Left cardiac atrium (tissue), 4 donors: ENCODE measurements around the gene ACAP3. TPM values are rescaled to one million over a fixed set of nuclear protein-coding genes. Genes with fewer than 3 reads are reported as not detected.
A peak's percentile ranks its signal among the peaks of the same experiment; 100 is the strongest.
"Not testable (repeated sequence)": the region's sequence is repeated elsewhere in the genome, so short reads cannot be mapped to it uniquely, and the experiment has no call there.

Experiments used
- ATAC-seq, 2 donors: fragments of 200-7000 bp; cut with Tn5 transposase; one replicate each; pipeline ENCODE4 v1.9.1; 2020; ENCODE audit warnings: mild to moderate bottlenecking in 2 of 2, moderate library complexity in 2 of 2
- DNase-seq: peaks from one replicate; pipeline ENCODE4 v3.0.0-alpha.2; 2020
- intact Hi-C, 2 donors: fragments of 100-400 bp; cut with DNase I; formaldehyde crosslinking; loops; one replicate each; pipeline versions ENCODE4 v1.14.1 to v1.15.1; 2022 to 2023
- total RNA-seq, 2 donors: library from RNA; stranded (reverse); fragmentation: NEBNext Ultra II Directional; extraction: Animal tissue kit (Norgen Biotek cat#: 25700); gene quantifications; one replicate each; pipeline ENCODE4 v1.2.1, GENCODE V29; 2021
- donor health status: DM: no; HTN: yes; CAD: no.
- donor health status: DM: no; HTN: yes; CAD: no; lungs with severe emphysema.
- donor health status: DM: yes; HTN: yes; CAD: no.
- donor health status: Dilated cardiomyopathy.

Gene ACAP3
- total RNA-seq, 2 donors from 2014 or later = 36.2 to 46.7 TPM

GRCh38 chr1:1319646-1319941 is 11.9 kb upstream of the ACAP3 start:
- ATAC-seq (no peak), DNase-seq (no peak)
- intact Hi-C loops = no loop called here

- DNase-seq (no peak), ATAC-seq (no peak)
- intact Hi-C loops = no loop called here
Observed at GRCh38 chr1:1318777-1319645, 11.3 kb upstream of the ACAP3 start.

- peak; percentile 88 for DNase-seq
- peak; percentile 64 to 84 for ATAC-seq
- intact Hi-C loops = no loop called here
Observed at GRCh38 chr1:1318131-1318652, 10.5 kb upstream of the ACAP3 start.

GRCh38 chr1:1317420-1317819 is 9.7 kb upstream of the ACAP3 start:
- DNase-seq (no peak), ATAC-seq (no peak)
- intact Hi-C loops = no loop called here

GRCh38 chr1:1316199-1316598 is 8.5 kb upstream of the ACAP3 start:
- ATAC-seq, DNase-seq, intact Hi-C loops: not testable (repeated sequence)

- DNase-seq (no peak), ATAC-seq (no peak)
- intact Hi-C loops = no loop called here
Observed at GRCh38 chr1:1315435-1315954, 7.8 kb upstream of the ACAP3 start.

GRCh38 chr1:1314678-1315335 is 7.1 kb upstream of the ACAP3 start:
- intact Hi-C loops = no loop called here
- ATAC-seq (no peak), DNase-seq (no peak)

GRCh38 chr1:1314237-1314586 is 6.5 kb upstream of the ACAP3 start:
- intact Hi-C loops = no loop called here
- ATAC-seq (no peak), DNase-seq (no peak)

- no peak for ATAC-seq
- intact Hi-C loops = no loop called here
- DNase-seq = no peak
Observed at GRCh38 chr1:1313500-1314236, 5.9 kb upstream of the ACAP3 start.

GRCh38 chr1:1312450-1313314 is 5.0 kb upstream of the ACAP3 start:
- DNase-seq (no peak), ATAC-seq (no peak)
- intact Hi-C loops = no loop called here

GRCh38 chr1:1311107-1312104 is 3.7 kb upstream of the ACAP3 start:
- no peak for ATAC-seq
- intact Hi-C loops = no loop called here
- no peak for DNase-seq

GRCh38 chr1:1310476-1311053 is 2.8 kb upstream of the ACAP3 start:
- ATAC-seq (no peak), DNase-seq (no peak)
- intact Hi-C loops = no loop called here

- intact Hi-C loops = no loop called here
- DNase-seq (no peak), ATAC-seq (no peak)
Observed at GRCh38 chr1:1310109-1310385, 2.3 kb upstream of the ACAP3 start.

- DNase-seq (peak; percentile 55), ATAC-seq (no peak)
- intact Hi-C loops = no loop called here
Observed at GRCh38 chr1:1309251-1310108, 1.8 kb upstream of the ACAP3 start.

- peak; percentile 0 to 1 for ATAC-seq
- DNase-seq = peak; percentile 53
- intact Hi-C loops = no loop called here
Observed at GRCh38 chr1:1308756-1309250, 1.1 kb upstream of the ACAP3 start.

GRCh38 chr1:1307261-1307922 is 338 bp downstream of the ACAP3 start:
- DNase-seq = peak; percentile 71
- intact Hi-C loops = no loop called here
- peak in 1 of 2 donors; percentile 0 for ATAC-seq
